ENCODE results near the gene ZKSCAN4.
A peak's percentile ranks its signal among the peaks of the same experiment; 100 is the strongest.

Gene ZKSCAN4

DNA sequence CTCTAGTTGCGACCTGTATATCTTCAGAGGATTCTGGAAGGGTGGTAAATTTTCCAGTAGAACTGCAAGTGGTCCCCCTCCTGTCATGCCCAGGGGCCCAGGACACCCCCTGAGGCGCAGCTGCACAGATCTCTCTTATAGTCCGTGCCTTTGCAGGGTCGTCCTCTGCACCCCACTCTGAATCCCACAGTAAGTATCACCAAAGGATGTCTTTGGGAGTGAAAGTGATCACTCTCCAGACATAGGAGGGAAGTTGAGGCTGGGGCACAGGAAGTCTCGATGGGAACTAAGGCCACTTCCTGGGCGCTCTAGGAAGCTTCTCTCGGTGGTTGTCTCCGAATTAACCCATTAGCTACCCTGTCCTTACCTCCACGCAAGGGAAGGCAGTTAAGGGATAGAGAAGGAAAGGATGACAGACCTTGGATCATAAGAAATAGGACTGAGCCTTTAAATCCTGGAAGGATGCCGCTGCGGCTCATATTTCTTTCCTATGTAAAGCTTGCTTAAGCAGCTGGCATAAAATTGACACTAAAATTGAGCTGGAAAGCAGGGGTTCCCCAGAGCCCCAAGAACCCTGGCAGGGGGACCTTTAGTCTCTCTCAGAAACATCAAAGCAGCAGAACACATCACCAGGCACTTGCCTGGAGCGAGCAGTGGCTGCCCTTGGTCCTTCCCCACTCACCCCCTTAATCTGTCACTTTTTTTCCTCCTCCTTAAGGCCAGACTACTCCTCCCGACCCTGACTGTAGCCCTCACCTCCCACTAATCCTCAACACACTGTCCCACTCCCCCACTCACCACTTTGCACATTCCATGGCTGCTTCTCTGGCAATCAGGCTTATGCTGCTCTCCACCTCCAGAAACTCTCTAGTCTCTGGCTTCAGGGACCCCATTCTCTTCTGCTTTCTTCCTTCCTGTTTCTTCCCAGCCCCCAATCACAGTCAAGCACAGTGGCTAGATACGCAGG lies at the start of gene ZKSCAN4:
Gene ZKSCAN4 (minus strand): TSS at position 261 of the 967 bp plus-strand sequence. CDS start 289 bp downstream, outside the sequence.
- H3K27ac ChIP-seq: peak within 1 kb of the TSS; percentile 72
- TF ChIP-seq CTCF (conservative IDR thresholded peaks at IDR 0.05): no peak

- TF ChIP-seq CTCF (conservative IDR thresholded peaks at IDR 0.05): no peak
- no peak overlapping the region for H3K27ac ChIP-seq
Observed at GRCh38 chr6:28296520-28297060, 44.5 kb upstream of the ZKSCAN4 start.

DNA sequence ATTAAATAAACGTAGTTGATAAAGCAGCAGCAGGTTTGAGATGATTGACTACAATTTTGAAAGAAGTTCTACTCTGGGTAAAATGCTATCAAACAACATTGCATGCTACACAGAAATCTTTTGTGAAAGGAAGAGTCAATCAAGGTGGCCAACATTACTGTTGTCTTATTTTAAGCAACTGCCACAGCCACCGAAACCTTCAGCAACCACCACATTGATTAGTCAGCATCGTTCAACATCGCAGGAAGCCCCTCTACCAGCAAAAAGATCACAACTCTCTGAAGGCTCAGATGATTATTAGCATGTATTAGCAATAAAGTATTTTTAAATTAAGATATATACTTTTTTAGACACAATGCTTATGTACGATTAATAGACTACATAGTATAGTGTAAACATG lies 43.3 kb upstream of the ZKSCAN4 start:
- H3K27ac ChIP-seq: no peak overlapping the region

DNA sequence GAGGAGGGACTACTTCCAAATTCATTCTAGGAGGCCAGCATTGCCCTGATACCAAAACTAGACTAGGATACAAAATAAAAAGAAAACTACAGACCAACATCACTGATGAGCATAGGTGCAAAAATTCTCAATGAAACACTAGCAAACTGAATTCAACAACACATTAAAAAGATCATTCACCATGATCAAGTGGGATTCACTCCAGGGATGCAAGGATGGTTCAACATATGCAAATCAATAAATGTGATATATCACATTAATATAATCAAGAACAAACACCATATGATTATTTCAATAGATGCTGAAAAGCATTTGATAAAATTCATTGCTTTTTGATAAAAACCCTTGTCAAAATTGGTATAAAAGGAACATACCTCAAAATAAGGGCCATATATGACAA lies 39.5 kb upstream of the ZKSCAN4 start:
- no peak for TF ChIP-seq CTCF (conservative IDR thresholded peaks at IDR 0.05)
- no peak overlapping the region for H3K27ac ChIP-seq

More for the DNA sequence above, 43.3 kb upstream of the ZKSCAN4 start:
- TF ChIP-seq CTCF (conservative IDR thresholded peaks at IDR 0.05): no peak

GRCh38 chr6:28282926-28283325 lies 30.9 kb upstream of the ZKSCAN4 start:
- TF ChIP-seq CTCF (conservative IDR thresholded peaks at IDR 0.05): no peak
- no peak overlapping the region for H3K27ac ChIP-seq

GRCh38 chr6:28281288-28282064 lies 29.4 kb upstream of the ZKSCAN4 start, which contains the start of gene PGBD1:
PGBD1 (plus strand) TSS chr6:28281572; CDS start chr6:28283814, 2,242 bp downstream.
- peak within 1 kb of the TSS; percentile 60 for H3K27ac ChIP-seq
- 0 out of 2 replicates have a peak, but pooled peaks have one; percentile 7 for TF ChIP-seq CTCF (conservative IDR thresholded peaks at IDR 0.05)

Data from VCaP (cell line).